Neural cell (in vitro differentiated cells): ENCODE results near the gene ACIN1. TPM values are rescaled to one million over a fixed set of nuclear protein-coding genes. Genes with fewer than 3 reads are reported as not detected.

Source experiments
- H2AFZ ChIP-seq: fragments of 200-600, 300-800 bp; sonication (generic), shearing (Covaris generic); 2 replicates; pipeline ENCODE4 v1.6.0; 2014; ENCODE audit warnings: low read depth, mild to moderate bottlenecking, antibody characterized with exemption, low read length, moderate library complexity
- H3F3A ChIP-seq: fragments of 200-600 bp; shearing (Covaris generic); 2 replicates; pipeline ENCODE4 v1.6.1; 2016; ENCODE audit warnings: mild to moderate bottlenecking, moderate library complexity, mixed read lengths, antibody characterized with exemption, low read length; ENCODE audit not compliant: insufficient read depth, poor library complexity, severe bottlenecking
- H3K27ac ChIP-seq: fragments of 200-600, 300-800 bp; sonication (generic), shearing (Covaris generic); 2 replicates; pipeline ENCODE4 v1.5.1; 2014; ENCODE audit warnings: mild to moderate bottlenecking, low read length, moderate library complexity
- H3K27me3 ChIP-seq: fragments of 300-800, 200-600 bp; sonication (generic), shearing (Covaris generic); 2 replicates; pipeline ENCODE4 v1.6.0; 2014; ENCODE audit warnings: mild to moderate bottlenecking, low read depth, low read length, moderate library complexity; ENCODE audit not compliant: insufficient read depth
- H3K36me3 ChIP-seq: fragments of 300-800, 200-600 bp; sonication (generic), shearing (Covaris generic); 2 replicates; pipeline ENCODE4 v1.5.1; 2014; ENCODE audit warnings: mild to moderate bottlenecking, antibody characterized with exemption, low read length, moderate library complexity; ENCODE audit not compliant: insufficient read depth
- H3K4me2 ChIP-seq: fragments of 300-800, 200-600 bp; sonication (generic), shearing (Covaris generic); 2 replicates; pipeline ENCODE4 v1.6.0; 2014; ENCODE audit warnings: mild to moderate bottlenecking, low read length
- H3K4me3 ChIP-seq: fragments of 300-800, 200-600 bp; sonication (generic), shearing (Covaris generic); 2 replicates; pipeline ENCODE4 v1.5.1; 2014; ENCODE audit warnings: mild to moderate bottlenecking, low read length, moderate library complexity
- H3K79me2 ChIP-seq: fragments of 200-600 bp; shearing (Covaris generic); replicated peaks from 2 replicates; pipeline ENCODE4 v1.6.0; 2014; ENCODE audit warnings: mild to moderate bottlenecking, low read length, moderate library complexity; ENCODE audit not compliant: insufficient read depth
- H3K9ac ChIP-seq: fragments of 300-800, 200-600 bp; sonication (generic), shearing (Covaris generic); 2 replicates; pipeline ENCODE4 v1.6.1; 2016; ENCODE audit warnings: mild to moderate bottlenecking, low read length, mixed read lengths
- H3K9me2 ChIP-seq: fragments of 200-600 bp; shearing (Covaris generic); 2 replicates; pipeline ENCODE4 v1.6.1; 2016; ENCODE audit warnings: mild to moderate bottlenecking, low read length, mixed read lengths; ENCODE audit not compliant: insufficient read depth
- H3K9me3 ChIP-seq: fragments of 200-600, 300-800 bp; sonication (generic), shearing (Covaris generic); 2 replicates; pipeline ENCODE4 v1.6.1; 2016; ENCODE audit warnings: mild to moderate bottlenecking, mixed run types, low read length, moderate library complexity, mixed read lengths
- H4K20me1 ChIP-seq: fragments of 200-600 bp; shearing (Covaris generic); 2 replicates; pipeline ENCODE4 v1.6.1; 2016; ENCODE audit warnings: mild to moderate bottlenecking, mixed run types; ENCODE audit not compliant: insufficient read depth
- CTCF ChIP-seq: fragments of 450-650 bp; IDR thresholded peaks from 2 replicates; pipeline ENCODE4 v1.5.1; 2014; ENCODE audit warnings: antibody characterized with exemption, mild to moderate bottlenecking, moderate library complexity; ENCODE audit not compliant: poor library complexity, severe bottlenecking
- EP300 ChIP-seq: fragments of 450-650 bp; conservative IDR thresholded peaks from 2 replicates; pipeline ENCODE4 v1.6.1; 2014; ENCODE audit warnings: antibody characterized with exemption, mild to moderate bottlenecking, moderate library complexity; ENCODE audit not compliant: poor library complexity, severe bottlenecking
- EZH2 ChIP-seq: fragments of 200-600, 300-800 bp; shearing (Covaris generic), sonication (generic); IDR thresholded peaks from 2 replicates; pipeline ENCODE4 v1.6.1; 2014; ENCODE audit warnings: antibody characterized with exemption, low read length, borderline replicate concordance, mild to moderate bottlenecking; ENCODE audit not compliant: insufficient read depth, poor library complexity, severe bottlenecking
- MXI1 ChIP-seq: fragments of 450-650 bp; conservative IDR thresholded peaks from 2 replicates; pipeline ENCODE4 v1.6.1; 2014; ENCODE audit warnings: antibody characterized with exemption, mild to moderate bottlenecking; ENCODE audit not compliant: poor library complexity, severe bottlenecking
- POLR2AphosphoS5 ChIP-seq: IDR thresholded peaks from 2 replicates; pipeline ENCODE4 v1.6.1; 2012
- RAD21 ChIP-seq: fragments of 450-650 bp; conservative IDR thresholded peaks from 2 replicates; pipeline ENCODE4 v1.6.1; 2014; ENCODE audit warnings: antibody characterized with exemption, mild to moderate bottlenecking, moderate library complexity
- REST ChIP-seq: IDR thresholded peaks from 2 replicates; pipeline ENCODE4 v1.6.1; 2012; ENCODE audit warnings: borderline replicate concordance
- SMC3 ChIP-seq: fragments of 450-650 bp; conservative IDR thresholded peaks from 2 replicates; pipeline ENCODE4 v1.6.1; 2014; ENCODE audit warnings: antibody characterized with exemption, mild to moderate bottlenecking, moderate library complexity; ENCODE audit not compliant: poor library complexity
- TAF1 ChIP-seq: IDR thresholded peaks from 2 replicates; pipeline ENCODE4 v1.6.1; 2012; ENCODE audit warnings: low read depth
- polyA plus RNA-seq: library from polyadenylated mRNA; depleted of rRNA; stranded (reverse); fragments of >200 nt; gene quantifications from 2 replicates; pipeline ENCODE4 v1.2.3, GENCODE V29; 2014

ACIN1 gene
- polyA plus RNA-seq, 1 donor from 2014 or later = 143 TPM

DNA sequence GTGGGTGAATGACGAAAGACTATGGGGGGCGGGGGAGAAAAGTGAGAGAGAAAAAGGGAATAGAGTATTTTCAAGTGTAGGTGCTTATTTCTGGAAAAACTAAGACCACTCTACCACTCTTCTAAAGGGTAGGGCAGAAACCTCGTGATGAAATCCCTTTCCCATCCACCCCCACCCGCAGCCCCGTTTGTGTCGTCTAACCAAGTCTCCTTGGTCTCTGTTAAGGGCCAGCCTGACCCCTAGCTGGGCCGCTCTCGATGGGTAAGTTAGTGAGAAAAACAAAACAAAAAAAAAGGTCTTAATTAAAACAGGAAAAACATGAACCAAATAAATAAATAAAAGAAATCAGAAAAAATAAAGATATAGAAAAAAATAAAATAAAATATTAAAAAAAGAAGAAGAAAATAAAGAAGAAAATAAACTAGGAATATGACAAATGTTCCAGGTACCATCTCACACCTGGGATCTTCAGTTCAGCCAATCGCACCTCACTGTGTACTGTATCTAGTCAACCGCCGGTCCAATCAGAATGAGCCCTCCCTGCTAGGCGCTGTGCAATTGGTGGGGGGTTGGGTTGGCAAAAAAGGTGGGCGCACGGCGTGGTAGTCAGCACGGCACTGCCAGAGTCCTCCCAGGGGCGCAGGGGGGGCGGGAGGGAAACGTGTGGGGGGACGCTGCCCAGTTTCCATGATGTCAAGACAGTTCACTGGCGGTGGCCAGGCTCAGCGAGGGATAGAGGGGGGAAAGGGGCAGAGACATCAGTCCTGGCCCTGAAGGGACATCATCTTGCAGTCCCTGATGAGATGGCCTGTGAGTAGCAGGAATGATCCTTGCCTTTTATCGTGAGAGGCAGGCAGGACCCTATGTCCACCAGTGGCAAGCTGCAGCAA is 27.8 kb downstream of the ACIN1 start:
- Histone ChIP-seq H3K4me2 (no peak overlapping the region), H3K27ac (no peak overlapping the region), H3K4me3 (peak overlapping the region; percentile 72), H4K20me1 (peaks cover 31% of the 10 kb centered on the region), H3K9ac (no peak overlapping the region), H3K9me3 (no peaks in the 10 kb centered on the region), H3F3A (peaks cover 5% of the 10 kb centered on the region), H2AFZ (no peak overlapping the region), H3K9me2 (no peaks in the 10 kb centered on the region), H3K27me3 (no peaks in the 10 kb centered on the region), H3K36me3 (peaks cover 25% of the 10 kb centered on the region), H3K79me2 (peaks cover 50% of the 10 kb centered on the region)
- TF ChIP-seq REST (no peak), TAF1 (no peak), SMC3 (no peak), CTCF (no peak)

DNA sequence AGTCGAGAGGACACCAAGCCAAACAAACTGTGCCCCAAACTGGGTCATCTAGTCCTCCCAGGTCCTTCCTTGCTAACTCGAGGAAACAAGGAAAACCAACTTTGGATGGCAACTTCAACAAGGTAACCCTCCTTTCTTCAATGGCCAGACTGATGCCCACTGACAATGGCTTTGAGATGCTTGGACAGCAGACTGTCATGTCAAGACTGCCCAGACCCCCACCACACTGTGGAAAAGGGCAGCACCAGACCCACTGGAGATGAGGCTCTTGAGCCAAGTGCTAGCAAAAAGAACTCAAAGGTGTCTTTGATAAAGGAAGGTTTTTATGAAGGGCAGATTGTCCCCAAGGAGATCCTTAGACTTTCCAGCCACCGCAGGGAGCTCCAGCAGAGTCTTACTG is 28.6 kb downstream of the ACIN1 start:
- no peaks in the 10 kb centered on the region for H3K27me3 ChIP-seq
- H3K9ac ChIP-seq = no peak overlapping the region
- no peak overlapping the region for H2AFZ ChIP-seq
- H3K4me2 ChIP-seq = no peak overlapping the region
- H3K9me3 ChIP-seq = no peaks in the 10 kb centered on the region
- peaks cover 43% of the 10 kb centered on the region for H3K79me2 ChIP-seq
- peak overlapping the region; percentile 10 for H3K4me3 ChIP-seq
- no peak overlapping the region for H3K27ac ChIP-seq
- peaks cover 25% of the 10 kb centered on the region for H3K36me3 ChIP-seq
- TF ChIP-seq REST (no peak), MXI1 (no peak), EZH2 (no peak), SMC3 (no peak), EP300 (no peak), RAD21 (no peak), TAF1 (no peak), CTCF (no peak), POLR2AphosphoS5 (no peak)
- no peaks in the 10 kb centered on the region for H3K9me2 ChIP-seq
- H3F3A ChIP-seq = peaks cover 5% of the 10 kb centered on the region
- H4K20me1 ChIP-seq = peaks cover 31% of the 10 kb centered on the region
